Nephron progenitor cell (in vitro differentiated cells): ENCODE measurements around the gene SLC18A2.
"Not testable (repeated sequence)": the region's sequence is repeated elsewhere in the genome, so short reads cannot be mapped to it uniquely, and the experiment has no call there.

Source experiments
- DNase-seq: peaks from one replicate; pipeline ENCODE4 v3.0.0; 2021
- H3K27ac Mint-ChIP-seq: 2 replicates; pipeline ENCODE4 v1.8.0; 2021; ENCODE audit warnings: mild to moderate bottlenecking, moderate library complexity, mixed read lengths
- H3K27me3 Mint-ChIP-seq: 2 replicates; pipeline ENCODE4 v1.8.0; 2021; ENCODE audit warnings: mild to moderate bottlenecking, low read depth, mixed read lengths; ENCODE audit not compliant: poor library complexity
- H3K36me3 Mint-ChIP-seq: 2 replicates; pipeline ENCODE4 v1.8.0; 2021; ENCODE audit warnings: low read depth, mixed read lengths
- H3K4me1 Mint-ChIP-seq: 2 replicates; pipeline ENCODE4 v1.8.0; 2021; ENCODE audit warnings: mixed read lengths
- H3K4me3 Mint-ChIP-seq: 2 replicates; pipeline ENCODE4 v1.8.0; 2021; ENCODE audit warnings: mild to moderate bottlenecking, moderate library complexity, mixed read lengths
- H3K9me3 Mint-ChIP-seq: 2 replicates; pipeline ENCODE4 v1.8.0; 2021; ENCODE audit warnings: mild to moderate bottlenecking, moderate library complexity, mixed read lengths
- TF ChIP-seq, protein P1 (sequence below): fragments of 200-600 bp; sonication (generic); IDR thresholded peaks from 2 replicates; pipeline ENCODE4 v1.5.0; 2021; ENCODE audit warnings: antibody characterized with exemption

SLC18A2 gene

DNA sequence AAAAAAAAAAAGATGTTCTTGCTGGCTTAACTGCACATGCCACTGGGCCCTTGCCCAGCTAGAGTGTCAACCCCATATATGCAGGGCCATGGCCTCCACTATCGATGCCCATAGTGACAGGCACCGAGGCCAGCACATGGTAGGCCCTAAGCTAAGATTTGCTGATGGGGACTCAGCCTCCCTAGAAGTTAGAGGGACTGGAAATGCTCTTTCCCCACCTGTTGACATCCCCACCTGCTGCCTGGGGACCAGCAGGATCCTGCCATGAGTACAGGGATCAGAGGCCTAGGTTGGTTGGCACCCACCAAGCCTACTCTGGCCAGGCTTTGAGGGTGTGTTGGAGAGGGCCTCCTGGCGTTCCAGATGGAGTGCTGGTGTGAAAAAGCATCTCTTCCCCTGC, 16.0 kb upstream of the SLC18A2 start:
- peaks cover 9% of the 10 kb centered on the region for H3K4me1 Mint-ChIP-seq
- no peak overlapping the region for H3K27ac Mint-ChIP-seq
- H3K27me3 Mint-ChIP-seq, result peaks cover 20% of the 10 kb centered on the region
- H3K36me3 Mint-ChIP-seq, result no peaks in the 10 kb centered on the region
- TF ChIP-seq, protein P1, sequence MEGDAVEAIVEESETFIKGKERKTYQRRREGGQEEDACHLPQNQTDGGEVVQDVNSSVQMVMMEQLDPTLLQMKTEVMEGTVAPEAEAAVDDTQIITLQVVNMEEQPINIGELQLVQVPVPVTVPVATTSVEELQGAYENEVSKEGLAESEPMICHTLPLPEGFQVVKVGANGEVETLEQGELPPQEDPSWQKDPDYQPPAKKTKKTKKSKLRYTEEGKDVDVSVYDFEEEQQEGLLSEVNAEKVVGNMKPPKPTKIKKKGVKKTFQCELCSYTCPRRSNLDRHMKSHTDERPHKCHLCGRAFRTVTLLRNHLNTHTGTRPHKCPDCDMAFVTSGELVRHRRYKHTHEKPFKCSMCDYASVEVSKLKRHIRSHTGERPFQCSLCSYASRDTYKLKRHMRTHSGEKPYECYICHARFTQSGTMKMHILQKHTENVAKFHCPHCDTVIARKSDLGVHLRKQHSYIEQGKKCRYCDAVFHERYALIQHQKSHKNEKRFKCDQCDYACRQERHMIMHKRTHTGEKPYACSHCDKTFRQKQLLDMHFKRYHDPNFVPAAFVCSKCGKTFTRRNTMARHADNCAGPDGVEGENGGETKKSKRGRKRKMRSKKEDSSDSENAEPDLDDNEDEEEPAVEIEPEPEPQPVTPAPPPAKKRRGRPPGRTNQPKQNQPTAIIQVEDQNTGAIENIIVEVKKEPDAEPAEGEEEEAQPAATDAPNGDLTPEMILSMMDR, result no peak
- no peak for DNase-seq
- peaks cover 10% of the 10 kb centered on the region for H3K9me3 Mint-ChIP-seq
- no peak overlapping the region for H3K4me3 Mint-ChIP-seq

DNA sequence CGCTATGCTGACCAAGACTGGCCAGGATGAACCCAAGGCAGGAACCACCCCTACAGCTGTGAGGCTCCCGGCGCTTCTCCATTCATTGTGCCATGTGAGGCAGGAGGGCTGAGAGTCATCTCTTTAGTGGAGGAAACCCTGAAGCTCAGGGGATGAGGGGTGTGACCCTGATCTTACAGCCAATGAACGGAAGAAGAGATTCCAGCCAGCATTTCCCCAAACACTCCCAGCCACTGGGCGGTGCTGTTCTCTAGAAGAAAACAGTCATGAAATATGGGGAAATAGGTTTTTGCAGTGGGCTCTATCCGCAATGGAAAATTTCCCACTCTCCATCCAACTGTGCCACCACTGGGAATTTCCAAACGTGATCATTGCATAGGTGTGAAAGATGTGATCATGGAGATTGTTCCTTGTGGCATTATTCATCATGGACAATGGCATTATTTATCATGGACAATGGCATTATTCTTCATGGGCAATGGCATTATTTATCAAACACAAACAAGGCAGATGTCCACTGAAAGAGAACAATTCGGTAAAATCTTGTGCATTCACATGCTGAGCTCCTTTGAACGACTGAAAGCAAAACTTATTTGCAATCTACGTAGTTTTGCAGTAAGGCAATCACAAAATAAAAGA, 14.0 kb upstream of the SLC18A2 start:
- H3K27ac Mint-ChIP-seq, result no peak overlapping the region
- no peak for DNase-seq
- no peak overlapping the region for H3K4me3 Mint-ChIP-seq
- TF ChIP-seq, protein P1, result peak; percentile 35
- peaks cover 23% of the 10 kb centered on the region for H3K27me3 Mint-ChIP-seq
- H3K36me3 Mint-ChIP-seq, result peaks cover 7% of the 10 kb centered on the region
- H3K9me3 Mint-ChIP-seq, result peaks cover 22% of the 10 kb centered on the region
- peaks cover 9% of the 10 kb centered on the region for H3K4me1 Mint-ChIP-seq

DNA sequence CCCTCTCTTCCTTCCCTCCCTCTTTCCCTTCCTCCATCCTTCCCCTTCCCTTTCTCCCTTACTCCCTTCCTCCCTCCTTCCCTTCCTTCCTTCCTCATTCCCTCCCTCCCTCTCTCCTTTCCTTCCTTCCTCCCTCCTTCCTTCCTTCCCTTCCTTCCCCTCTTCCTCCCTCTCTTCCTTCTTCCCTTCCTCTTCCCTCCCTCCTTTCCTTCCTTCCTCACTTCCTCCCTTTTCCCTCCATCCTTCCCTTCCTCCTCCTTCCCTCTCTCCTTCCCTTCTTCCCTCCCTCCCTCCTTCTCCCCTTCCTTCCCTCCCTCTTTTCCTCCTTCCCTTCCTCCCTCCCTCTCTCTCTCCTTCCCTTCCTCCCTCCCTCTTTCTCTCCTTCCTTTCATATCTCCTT, 12.7 kb upstream of the SLC18A2 start:
- Mint-ChIP-seq H3K9me3 (peaks cover 22% of the 10 kb centered on the region), H3K27ac (no peak overlapping the region), H3K27me3 (peaks cover 31% of the 10 kb centered on the region), H3K4me1 (peaks cover 9% of the 10 kb centered on the region), H3K36me3 (peaks cover 7% of the 10 kb centered on the region), H3K4me3 (no peak overlapping the region)
- TF ChIP-seq, protein P1, result no peak
- no peak for DNase-seq

DNA sequence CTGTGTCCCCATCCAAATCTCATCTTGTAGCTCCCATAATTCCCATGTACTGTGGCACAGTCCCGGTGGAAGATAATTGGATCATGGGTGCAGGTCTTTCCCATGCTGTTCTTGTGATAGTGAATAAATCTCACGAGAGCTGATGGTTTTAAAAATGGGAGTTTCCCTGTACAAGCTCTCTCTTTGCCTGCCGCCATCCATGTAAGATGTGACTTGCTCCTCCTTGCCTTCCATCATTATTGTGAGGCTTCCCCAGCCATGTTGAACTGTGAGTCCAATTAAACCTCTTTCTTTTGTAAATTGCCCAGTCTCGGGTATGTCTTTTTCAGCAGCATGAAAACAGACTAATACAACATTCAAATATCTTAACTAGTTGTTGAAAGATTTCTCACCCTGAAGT, 10.8 kb upstream of the SLC18A2 start:
- H3K27me3 Mint-ChIP-seq, result peaks cover 41% of the 10 kb centered on the region

DNA sequence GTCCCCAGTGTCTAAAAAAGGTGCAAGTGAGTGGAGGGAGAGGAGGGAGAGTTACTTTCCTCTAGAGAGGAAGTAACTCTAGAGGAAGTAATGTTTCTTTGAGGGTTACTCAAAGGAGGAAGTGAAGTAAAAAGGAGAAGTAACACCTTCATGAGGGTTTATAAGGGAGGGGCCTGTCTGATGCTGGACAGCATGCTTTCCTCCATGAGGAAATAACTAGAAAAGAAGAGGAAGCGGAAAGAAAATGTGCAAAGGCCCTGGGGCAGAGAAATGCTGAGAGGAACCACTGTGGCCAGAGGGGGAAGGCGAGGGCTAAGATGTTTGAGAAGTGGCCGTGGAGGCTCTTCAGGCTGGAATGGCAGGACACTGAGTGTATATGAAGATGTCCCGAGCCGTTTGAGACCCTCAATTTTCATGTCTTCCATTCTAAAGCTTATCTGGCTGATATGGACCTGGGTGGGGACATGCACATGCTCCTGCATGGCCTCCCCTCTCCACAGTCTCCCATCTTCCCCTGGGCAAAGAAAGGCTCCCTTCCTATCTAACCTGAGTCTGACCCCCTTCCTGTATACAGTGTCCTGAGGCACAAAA, 3.4 kb upstream of the SLC18A2 start:
- Mint-ChIP-seq H3K36me3 (no peaks in the 10 kb centered on the region), H3K9me3 (no peaks in the 10 kb centered on the region), H3K4me1 (peaks cover 10% of the 10 kb centered on the region), H3K27ac (no peak overlapping the region), H3K4me3 (no peak overlapping the region), H3K27me3 (peaks cover 74% of the 10 kb centered on the region)
- no peak for DNase-seq
- TF ChIP-seq, protein P1, result no peak

More for the DNA sequence above, 10.8 kb upstream of the SLC18A2 start:
- not testable (repeated sequence) for H3K4me3 Mint-ChIP-seq, H3K4me1 Mint-ChIP-seq, DNase-seq, H3K36me3 Mint-ChIP-seq, H3K27ac Mint-ChIP-seq
- H3K9me3 Mint-ChIP-seq, result peaks cover 22% of the 10 kb centered on the region

DNA sequence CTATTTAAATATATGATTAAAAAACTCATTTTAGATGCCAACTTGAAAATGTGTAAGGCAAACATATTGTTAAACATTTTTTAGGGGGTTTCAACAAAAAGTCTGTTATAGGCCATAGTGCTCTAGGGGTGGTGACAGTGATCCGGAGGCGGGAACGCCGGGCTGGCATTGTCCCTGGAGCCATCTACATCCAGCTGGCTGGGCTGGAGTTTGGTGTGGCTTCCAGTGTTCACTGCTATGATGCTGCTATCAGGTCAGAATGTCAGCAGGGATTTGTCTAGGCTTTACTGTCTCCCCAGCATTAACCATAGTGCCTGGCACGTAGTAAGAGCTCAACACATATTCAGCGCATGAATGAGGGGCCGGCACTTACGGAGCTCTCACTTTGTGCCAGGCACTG, 1.9 kb upstream of the SLC18A2 start:
- peaks cover 80% of the 10 kb centered on the region for H3K27me3 Mint-ChIP-seq
- H3K4me1 Mint-ChIP-seq, result peaks cover 10% of the 10 kb centered on the region
- no peak for DNase-seq
- no peak overlapping the region for H3K27ac Mint-ChIP-seq
- H3K9me3 Mint-ChIP-seq, result no peaks in the 10 kb centered on the region
- no peak overlapping the region for H3K4me3 Mint-ChIP-seq
- TF ChIP-seq, protein P1, result no peak
- H3K36me3 Mint-ChIP-seq, result no peaks in the 10 kb centered on the region
